Measurements from ENCODE around the gene SLC22A23. TPM values are rescaled to one million over a fixed set of nuclear protein-coding genes. Genes with fewer than 3 reads are reported as not detected.

SLC22A23 gene
- total RNA-seq, 1 experiment from 2014 or later: 38.2 TPM

DNA sequence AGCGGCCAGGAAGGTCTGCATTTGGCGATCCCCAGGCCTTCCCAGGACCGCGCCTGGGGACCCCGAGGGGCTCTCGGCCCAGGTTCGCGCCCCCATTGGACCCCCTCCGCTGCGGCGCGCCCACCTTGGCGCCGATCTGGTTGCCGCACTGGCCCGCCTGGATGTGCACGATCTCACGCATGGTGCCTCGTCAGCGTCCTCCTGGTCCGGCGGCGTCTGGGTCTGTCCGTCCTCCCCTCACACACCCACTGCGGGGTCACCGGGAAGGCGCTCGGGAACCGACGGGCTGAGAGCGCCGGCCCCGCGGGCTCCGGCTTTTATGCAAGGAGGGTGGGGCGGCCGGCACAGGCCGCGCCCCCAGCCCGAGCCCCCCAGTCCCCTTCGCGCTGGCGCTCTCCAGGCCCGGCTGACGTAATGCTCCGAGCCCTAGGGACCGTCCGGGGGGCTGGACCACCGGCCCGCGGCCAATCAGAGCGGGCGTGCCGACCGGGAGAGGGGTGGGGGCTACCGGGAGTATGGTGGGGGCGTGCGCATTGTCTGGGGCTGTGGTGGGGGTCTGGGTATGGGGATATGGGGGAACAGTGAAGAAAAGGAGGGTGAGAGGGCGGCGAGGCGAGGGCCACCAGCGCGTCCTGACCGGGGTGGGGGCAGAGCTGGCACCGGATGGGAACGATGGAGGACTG lies 229.3 kb downstream of the SLC22A23 start, which contains the start of gene TUBB2B (continued):
- TF ChIP-seq NR3C1 (CRISPR knock-in tag; conservative IDR thresholded peaks at IDR 0.05; ENCODE audit: low read depth) (peak; percentile 55; the same call in 1 of the 2 replicates), MYBL2 (CRISPR knock-in tag; IDR thresholded peaks at IDR 0.05) (no peak), IRF1 (CRISPR knock-in tag; IDR thresholded peaks at IDR 0.05) (no peak), MXD4 (CRISPR knock-in tag; IDR thresholded peaks at IDR 0.05; ENCODE audit: borderline replicate concordance) (no peak), TEAD4 (CRISPR knock-in tag; IDR thresholded peaks at IDR 0.05) (0 out of 2 replicates have a peak, but pooled peaks have one; percentile 45), CREM (CRISPR knock-in tag; IDR thresholded peaks at IDR 0.05) (no peak), MLX (CRISPR knock-in tag; IDR thresholded peaks at IDR 0.05) (no peak), SP1 (CRISPR knock-in tag; conservative IDR thresholded peaks at IDR 0.05) (no peak), ZNF671 (CRISPR knock-in tag; IDR thresholded peaks at IDR 0.05) (no peak), ZNF232 (CRISPR knock-in tag; IDR thresholded peaks at IDR 0.05) (no peak), FOXJ3 (CRISPR knock-in tag; IDR thresholded peaks at IDR 0.05; ENCODE audit: borderline replicate concordance) (no peak), ZNF416 (CRISPR knock-in tag; IDR thresholded peaks at IDR 0.05) (0 out of 2 replicates have a peak, but pooled peaks have one; percentile 9), FOXP1 (CRISPR knock-in tag; IDR thresholded peaks at IDR 0.05; ENCODE audit: borderline replicate concordance) (peak; percentile 31; the same call in 1 of the 2 replicates), OVOL2 (CRISPR knock-in tag; IDR thresholded peaks at IDR 0.05; ENCODE audit: borderline replicate concordance) (no peak), AR (CRISPR knock-in tag; IDR thresholded peaks at IDR 0.05) (no peak)
- TF ChIP-seq, protein P1, sequence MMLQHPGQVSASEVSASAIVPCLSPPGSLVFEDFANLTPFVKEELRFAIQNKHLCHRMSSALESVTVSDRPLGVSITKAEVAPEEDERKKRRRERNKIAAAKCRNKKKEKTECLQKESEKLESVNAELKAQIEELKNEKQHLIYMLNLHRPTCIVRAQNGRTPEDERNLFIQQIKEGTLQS (CRISPR knock-in tag; conservative IDR thresholded peaks at IDR 0.05): no peak

DNA sequence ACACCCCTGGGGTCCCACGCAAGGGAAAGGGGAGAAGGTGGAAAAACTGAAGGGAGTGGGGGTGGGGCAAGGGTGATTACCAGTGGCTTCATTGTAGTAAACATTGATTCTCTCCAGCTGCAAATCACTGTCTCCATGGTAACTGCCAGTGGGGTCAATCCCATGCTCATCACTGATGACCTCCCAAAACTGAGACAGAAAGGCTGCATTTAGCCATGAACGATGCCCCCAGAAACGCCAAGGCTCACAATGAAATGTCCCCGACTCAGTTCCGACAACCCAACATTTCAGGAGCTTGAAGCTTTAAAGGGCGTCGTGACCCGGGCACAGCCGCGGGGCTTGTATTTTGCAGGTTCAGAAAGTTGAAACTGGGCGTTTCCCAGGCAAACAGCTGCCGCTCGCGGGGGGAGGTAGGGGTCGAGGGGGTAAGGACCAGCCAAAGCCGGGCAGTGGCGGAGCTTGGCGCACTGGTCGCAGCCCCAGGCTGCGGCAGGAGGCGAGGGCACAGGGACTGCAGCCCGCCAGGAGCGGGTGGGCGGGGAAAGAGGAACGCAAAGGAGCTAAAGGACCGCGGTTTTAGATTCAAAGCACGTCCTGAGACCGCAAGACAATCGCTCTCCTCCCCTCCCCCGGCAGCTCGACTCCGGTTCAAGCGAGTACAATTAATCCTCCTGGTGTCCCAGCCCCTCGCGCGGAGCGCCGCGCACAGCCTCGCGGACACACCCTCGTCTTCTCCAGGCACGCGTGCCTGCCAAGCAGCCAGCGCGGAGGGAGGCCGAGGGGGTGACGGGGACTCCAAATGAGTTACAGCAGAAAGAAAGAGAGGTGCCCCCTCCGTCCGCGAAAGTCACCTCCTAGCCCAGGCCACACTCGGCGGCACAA lies 230.1 kb downstream of the SLC22A23 start:
- ATAC-seq (no peak), DNase-seq (ENCODE audit: low spot score) (peak; percentile 55)
- TF ChIP-seq SOX15 (CRISPR knock-in tag; IDR thresholded peaks at IDR 0.05): no peak
- no peak for TF ChIP-seq ZNF423 (CRISPR knock-in tag; IDR thresholded peaks at IDR 0.05)
- peak; percentile 52; the same call in 1 of the 2 replicates for TF ChIP-seq E2F4 (CRISPR knock-in tag; IDR thresholded peaks at IDR 0.05; ENCODE audit: borderline replicate concordance, low read depth)
- peak; percentile 80; the same call in 1 of the 2 replicates for TF ChIP-seq ZBTB43 (CRISPR knock-in tag; IDR thresholded peaks at IDR 0.05)
- peak; percentile 69 for TF ChIP-seq FOXP1 (CRISPR knock-in tag; IDR thresholded peaks at IDR 0.05; ENCODE audit: borderline replicate concordance)
- TF ChIP-seq USF2 (CRISPR knock-in tag; IDR thresholded peaks at IDR 0.05): no peak
- TF ChIP-seq E2F5 (CRISPR knock-in tag; IDR thresholded peaks at IDR 0.05): peak; percentile 45; the same call in 1 of the 2 replicates
- peak; percentile 39; the same call in 1 of the 2 replicates for TF ChIP-seq USF1 (CRISPR knock-in tag; IDR thresholded peaks at IDR 0.05)
- peak; percentile 92; the same call in 1 of the 2 replicates for TF ChIP-seq KAT7 (CRISPR knock-in tag; IDR thresholded peaks at IDR 0.05; ENCODE audit: borderline replicate concordance)
- Mint-ChIP-seq H3K9me3 (peaks cover 7% of the 10 kb centered on the region), H3K27ac (peak overlapping the region; percentile 94; the same call in 1 of the 2 replicates), H3K4me3 (peak overlapping the region; percentile 89), H3K27me3 (ENCODE audit: low read depth) (peaks cover 23% of the 10 kb centered on the region), H3K4me1 (peaks cover 40% of the 10 kb centered on the region), H3K36me3 (peaks cover 29% of the 10 kb centered on the region)
- POLR2A ChIA-PET: interaction anchor here (0.9 to 2.4 kb wide), 6 partner anchors 18 to 69 kb away, joined by 3 to 9 read pairs (median 5); partner anchors contain the start of genes PSMG4 and TUBB2A
- CTCF ChIA-PET: interaction anchor here (0.9 to 1.8 kb wide), 9 partner anchors 12 to 225 kb away, joined by 3 to 10 read pairs (median 4); partner anchors contain the start of gene PSMG4
